Measurements from ENCODE around the gene SIK3.

SIK3 gene

GRCh38 chr11:116890193-116890592 is 208.0 kb downstream of the SIK3 start:
- peak; percentile 36 for DNase-seq

- DNase-seq = no peak
Measured at GRCh38 chr11:116888884-116889549, 209.2 kb downstream of the SIK3 start.

- no peak for DNase-seq
Measured at GRCh38 chr11:116888024-116888423, 210.2 kb downstream of the SIK3 start.

- DNase-seq = no peak
Measured at GRCh38 chr11:116885951-116886655, 212.1 kb downstream of the SIK3 start.

- DNase-seq = no peak
Measured at GRCh38 chr11:116882386-116882785, 215.8 kb downstream of the SIK3 start.

- DNase-seq = no peak
Measured at GRCh38 chr11:116881143-116881542, 217.1 kb downstream of the SIK3 start.

- DNase-seq = peak; percentile 72
Measured at GRCh38 chr11:116879800-116880625, 218.2 kb downstream of the SIK3 start.

- DNase-seq = no peak
Measured at GRCh38 chr11:116876656-116877055, 221.6 kb downstream of the SIK3 start.

- no peak for DNase-seq
Measured at GRCh38 chr11:116875194-116875593, 223.0 kb downstream of the SIK3 start.

GRCh38 chr11:116874251-116874650 is 224.0 kb downstream of the SIK3 start:
- no peak for DNase-seq

GRCh38 chr11:116873381-116873780 is 224.8 kb downstream of the SIK3 start:
- no peak for DNase-seq

- DNase-seq = no peak
Measured at GRCh38 chr11:116871248-116871647, 227.0 kb downstream of the SIK3 start.

GRCh38 chr11:116870054-116870453 is 228.2 kb downstream of the SIK3 start:
- DNase-seq = no peak

GRCh38 chr11:116869610-116870009 is 228.6 kb downstream of the SIK3 start:
- no peak for DNase-seq

- no peak for DNase-seq
Measured at GRCh38 chr11:116868066-116868465, 230.2 kb downstream of the SIK3 start.

GRCh38 chr11:116867619-116868018 is 230.6 kb downstream of the SIK3 start:
- DNase-seq = no peak

- DNase-seq = no peak
Measured at GRCh38 chr11:116866804-116867455, 231.3 kb downstream of the SIK3 start.

GRCh38 chr11:116865696-116866095 is 232.5 kb downstream of the SIK3 start:
- no peak for DNase-seq

- no peak for DNase-seq
Measured at GRCh38 chr11:116864531-116864930, 233.7 kb downstream of the SIK3 start.

GRCh38 chr11:116862951-116863350 is 235.3 kb downstream of the SIK3 start:
- no peak for DNase-seq

- no peak for DNase-seq
Measured at GRCh38 chr11:116862185-116862584, 236.0 kb downstream of the SIK3 start.

- no peak for DNase-seq
Measured at GRCh38 chr11:116861539-116861938, 236.7 kb downstream of the SIK3 start.

- DNase-seq = no peak
Measured at GRCh38 chr11:116860303-116860702, 237.9 kb downstream of the SIK3 start.
